Activated T-helper 1 cell treated with anti-CD3 and anti-CD28 coated beads, Interleukin-2, amount 50 U/mL, for 16 hours (primary cell): Measurements from ENCODE around the gene TMEM171.

Experiments used
- DNase-seq, 2 donors: peaks; one replicate each; pipeline ENCODE4 v3.0.0-alpha.2; 2020; ENCODE audit warnings: low read depth in 1 of 2, low spot score in 1 of 2

Gene TMEM171

GRCh38 chr5:73119451-73120157 lies 771 bp upstream of the TMEM171 start:
- no peak for DNase-seq

- DNase-seq: no peak
These were observed 716 bp downstream of the TMEM171 start for GRCh38 chr5:73121119-73121463.

DNA sequence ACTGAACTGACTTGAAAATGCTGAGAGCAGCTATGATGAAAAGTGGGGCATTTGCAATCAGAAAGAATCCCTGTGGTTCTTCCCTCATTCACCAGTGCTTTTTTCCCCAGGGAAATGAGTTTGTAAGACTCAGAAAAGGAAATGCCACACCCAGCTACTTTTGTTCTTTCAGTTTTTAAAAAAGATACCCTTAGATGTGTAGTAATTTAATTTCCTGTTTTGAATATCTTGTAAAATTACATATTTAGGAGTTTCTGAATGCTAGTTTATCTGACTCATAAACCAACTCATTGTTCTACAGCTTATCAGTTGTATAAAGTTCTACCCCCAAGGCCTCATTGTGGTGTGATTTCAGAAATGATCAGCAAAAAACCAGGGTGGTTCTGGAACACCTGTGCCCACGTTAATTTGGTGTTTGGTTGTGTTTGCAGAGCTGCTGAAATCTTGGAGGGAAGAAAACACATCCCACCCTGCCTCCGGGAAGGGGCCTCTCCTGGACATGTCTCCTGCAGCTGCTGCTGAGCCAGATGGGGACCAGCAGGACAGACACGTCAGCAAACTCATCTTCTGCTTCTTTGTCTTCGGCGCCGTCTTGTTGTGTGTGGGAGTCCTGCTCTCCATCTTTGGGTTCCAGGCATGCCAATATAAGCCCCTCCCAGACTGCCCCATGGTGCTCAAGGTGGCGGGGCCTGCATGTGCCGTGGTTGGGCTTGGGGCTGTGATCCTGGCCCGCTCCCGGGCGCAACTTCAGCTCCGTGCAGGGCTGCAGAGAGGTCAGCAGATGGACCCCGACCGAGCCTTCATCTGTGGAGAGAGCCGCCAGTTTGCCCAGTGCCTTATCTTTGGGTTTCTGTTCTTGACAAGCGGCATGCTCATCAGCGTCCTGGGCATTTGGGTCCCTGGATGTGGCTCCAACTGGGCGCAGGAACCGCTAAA lies 2.8 kb downstream of the TMEM171 start:
- no peak for DNase-seq

GRCh38 chr5:73125289-73125688 lies 4.9 kb downstream of the TMEM171 start:
- DNase-seq: no peak

DNA sequence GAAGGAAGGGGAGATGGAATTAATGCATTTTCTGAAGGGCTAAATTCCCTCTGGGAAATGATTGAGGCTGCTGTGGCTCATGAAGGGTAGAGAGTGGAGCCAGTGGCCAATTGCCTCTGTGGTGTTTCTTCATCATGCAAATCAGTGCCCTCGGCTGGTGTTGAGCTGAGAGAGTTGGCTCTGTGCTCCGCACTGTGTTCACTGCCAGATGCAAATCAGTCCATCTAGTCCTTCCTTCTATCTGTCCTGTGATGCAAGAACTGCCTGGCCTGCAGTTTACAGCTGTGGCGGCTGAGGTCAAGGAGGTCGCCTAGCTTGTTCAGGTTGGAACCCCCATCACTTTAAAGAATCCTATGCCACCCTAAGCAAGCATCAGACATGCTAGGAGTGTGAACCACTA lies 6.0 kb downstream of the TMEM171 start:
- DNase-seq: no peak

DNA sequence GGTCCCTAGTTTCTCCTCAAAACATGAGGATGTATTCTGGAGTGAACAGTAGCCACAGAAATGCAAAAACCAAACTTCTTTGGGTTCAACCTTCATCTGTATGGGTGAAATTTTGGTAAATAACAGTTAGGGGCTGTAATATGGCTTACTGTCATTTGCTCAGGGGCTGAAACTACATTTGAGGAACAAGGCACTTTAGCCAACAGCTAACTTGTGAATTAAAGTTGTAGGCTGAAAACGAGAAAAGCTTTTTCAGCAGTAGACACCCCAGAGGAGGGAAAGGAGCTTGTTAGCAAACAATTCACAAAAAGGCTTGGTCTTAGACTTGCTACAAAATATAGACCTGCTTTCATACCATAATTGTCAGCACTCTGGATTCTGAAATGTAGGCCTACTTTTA lies 6.6 kb downstream of the TMEM171 start:
- DNase-seq: no peak

GRCh38 chr5:73129143-73129542 lies 8.8 kb downstream of the TMEM171 start:
- no peak for DNase-seq

GRCh38 chr5:73130811-73131210 lies 10.4 kb downstream of the TMEM171 start:
- DNase-seq: no peak

DNA sequence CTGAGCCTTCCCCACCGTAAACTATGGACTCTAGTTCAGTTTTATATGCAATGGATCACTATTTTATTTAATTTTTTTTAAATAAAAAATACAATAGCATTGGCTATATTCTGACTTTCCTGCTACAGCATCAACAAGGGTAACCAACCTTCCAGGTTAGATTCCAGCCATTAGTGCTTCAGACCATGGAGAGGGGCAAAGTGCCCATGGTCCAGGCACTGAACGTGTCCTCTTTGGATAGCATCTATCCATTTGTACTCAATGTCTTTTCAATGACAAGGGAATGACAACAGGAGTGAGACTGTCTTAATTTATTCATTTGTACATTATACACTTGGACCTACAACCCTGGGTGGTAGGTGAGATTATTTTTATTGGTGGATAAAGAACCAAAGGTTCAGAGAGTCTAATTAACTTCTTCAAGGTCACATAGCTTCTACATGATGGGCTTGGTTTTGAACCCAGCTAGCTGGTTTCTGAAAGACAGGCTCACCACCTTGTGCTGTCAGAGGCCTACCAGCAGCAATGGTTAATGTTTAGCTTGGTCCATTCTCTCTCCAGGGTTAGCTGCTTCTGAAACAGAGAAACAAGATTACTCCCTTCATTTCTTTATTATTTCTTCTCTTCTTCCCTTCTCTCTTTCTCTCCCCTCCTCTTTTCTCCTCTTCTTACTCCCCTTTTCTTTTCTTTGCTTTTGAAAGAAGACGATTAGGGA lies 11.5 kb downstream of the TMEM171 start:
- DNase-seq: no peak

- DNase-seq: no peak
These were observed 12.4 kb downstream of the TMEM171 start for GRCh38 chr5:73132759-73133158.

- no peak for DNase-seq
These were observed 14.6 kb downstream of the TMEM171 start for GRCh38 chr5:73135021-73135420.

DNA sequence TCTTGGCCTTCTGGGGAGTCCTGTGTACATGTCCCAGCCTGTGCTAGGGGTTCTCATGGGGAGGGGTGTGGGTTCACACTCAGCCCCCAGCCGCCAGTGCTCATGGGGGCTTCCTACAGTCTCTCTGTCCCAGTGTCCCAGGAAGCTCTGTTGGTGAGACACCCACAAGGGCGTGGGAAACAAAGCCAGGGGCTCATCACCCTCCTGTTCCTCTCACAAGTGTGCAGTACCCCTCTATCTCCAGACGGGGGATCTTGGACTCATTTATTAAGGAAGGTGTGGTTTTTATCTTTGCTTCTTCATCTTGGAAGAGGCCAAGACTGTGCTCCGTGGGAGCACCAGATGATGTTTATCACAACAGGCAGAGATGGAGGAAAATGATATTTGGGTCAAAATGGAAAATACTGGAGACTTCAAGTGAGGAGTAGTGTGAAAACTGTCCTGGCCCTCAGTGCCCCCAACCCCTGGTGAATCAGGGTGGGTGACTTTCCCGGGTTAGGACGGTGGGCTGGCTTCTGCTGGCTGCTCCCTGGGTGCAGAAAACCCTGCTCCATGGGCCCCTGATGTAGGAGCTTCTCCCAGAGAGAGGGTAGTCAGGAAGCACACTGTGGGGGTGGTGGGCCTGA lies 15.2 kb downstream of the TMEM171 start:
- no peak for DNase-seq

- DNase-seq: no peak
These were observed 15.7 kb downstream of the TMEM171 start for GRCh38 chr5:73136055-73136562.

DNA sequence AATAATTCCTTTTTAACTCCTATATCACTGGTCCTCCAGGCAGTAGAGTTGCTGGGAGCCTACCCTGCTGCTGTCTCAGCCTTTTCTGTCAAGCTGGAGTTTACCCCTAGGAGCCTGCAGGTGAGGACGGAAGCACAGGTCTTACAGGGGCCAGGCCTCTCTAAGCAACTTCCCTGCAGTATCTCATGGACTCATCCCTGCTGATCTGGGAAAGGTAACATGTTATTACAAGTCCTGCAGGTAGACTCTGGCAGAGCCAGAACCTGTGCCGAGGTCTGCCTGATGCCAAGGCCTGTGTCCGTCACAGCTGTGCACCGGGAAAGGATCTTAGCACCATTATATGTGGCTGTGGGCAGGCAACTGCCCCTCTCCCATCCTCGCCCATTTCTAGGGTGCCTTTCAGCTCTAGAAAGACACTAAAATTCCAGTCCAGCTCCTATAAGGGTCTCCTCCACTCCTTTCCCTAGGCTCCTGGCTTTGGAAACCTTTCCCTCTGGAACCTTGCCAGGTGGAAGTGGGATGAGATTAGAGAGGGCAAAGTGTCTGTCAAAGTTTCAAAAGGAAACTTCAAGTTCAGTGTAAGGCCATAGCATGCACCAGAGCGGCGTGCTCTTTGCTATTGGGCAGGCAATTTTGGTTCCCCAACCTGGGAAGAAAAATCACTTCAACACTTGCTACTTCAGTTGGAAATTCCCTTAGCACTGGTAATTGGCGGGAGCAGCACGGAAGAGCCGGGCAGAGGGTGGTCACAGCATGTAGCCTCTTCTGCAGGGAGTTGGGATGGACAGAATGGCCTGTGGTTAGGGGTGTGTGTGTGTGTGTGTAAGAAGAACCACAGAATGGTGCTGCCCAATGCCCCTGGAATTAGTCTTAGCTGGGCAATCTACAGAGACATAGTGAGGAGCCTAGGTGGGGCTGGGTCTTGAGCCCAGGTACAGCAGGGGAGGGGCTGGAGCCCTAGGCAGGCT lies 17.5 kb downstream of the TMEM171 start:
- DNase-seq: no peak

DNA sequence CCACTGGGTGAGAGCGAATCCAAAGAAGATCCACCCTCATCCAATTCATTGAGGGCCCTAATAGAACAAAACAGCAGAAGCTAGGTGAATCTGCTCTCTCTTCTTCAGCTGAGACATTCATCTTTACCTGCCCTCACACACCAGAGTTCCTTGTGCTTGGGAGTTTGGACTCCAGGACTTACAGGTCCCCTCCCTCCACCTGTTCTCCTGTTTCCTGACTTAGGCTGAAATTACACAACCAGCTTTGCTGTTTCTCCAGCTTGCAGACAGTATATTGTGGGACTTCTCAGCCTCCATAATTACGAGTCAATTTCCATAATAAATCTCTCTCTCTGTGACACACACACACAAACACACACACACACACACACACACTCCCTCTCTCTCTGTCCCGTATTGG lies 19.1 kb downstream of the TMEM171 start:
- no peak for DNase-seq

DNA sequence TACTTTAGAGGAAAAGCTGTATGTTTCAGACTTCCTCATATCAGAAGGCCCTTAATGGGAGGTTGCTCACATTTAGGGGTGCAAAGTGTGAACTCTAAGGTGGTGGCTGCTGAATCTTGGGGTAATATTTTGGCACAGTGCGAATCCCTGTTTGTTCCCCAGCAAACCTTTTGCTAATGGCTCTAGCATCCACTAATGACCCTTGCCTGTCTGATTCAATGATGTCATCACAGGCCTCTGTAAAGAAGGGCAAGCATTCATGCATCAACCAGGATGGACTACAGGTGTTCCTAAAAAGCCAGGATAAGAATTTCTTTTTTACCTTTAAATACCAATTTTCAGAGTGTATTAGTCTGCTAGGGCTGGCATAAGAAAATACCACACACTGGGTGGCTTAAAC lies 20.4 kb downstream of the TMEM171 start:
- no peak for DNase-seq

GRCh38 chr5:73142035-73142434 lies 21.7 kb downstream of the TMEM171 start:
- no peak for DNase-seq

- DNase-seq: no peak
These were observed 23.3 kb downstream of the TMEM171 start for GRCh38 chr5:73143716-73144115.

GRCh38 chr5:73149540-73149939 lies 29.2 kb downstream of the TMEM171 start:
- no peak for DNase-seq

DNA sequence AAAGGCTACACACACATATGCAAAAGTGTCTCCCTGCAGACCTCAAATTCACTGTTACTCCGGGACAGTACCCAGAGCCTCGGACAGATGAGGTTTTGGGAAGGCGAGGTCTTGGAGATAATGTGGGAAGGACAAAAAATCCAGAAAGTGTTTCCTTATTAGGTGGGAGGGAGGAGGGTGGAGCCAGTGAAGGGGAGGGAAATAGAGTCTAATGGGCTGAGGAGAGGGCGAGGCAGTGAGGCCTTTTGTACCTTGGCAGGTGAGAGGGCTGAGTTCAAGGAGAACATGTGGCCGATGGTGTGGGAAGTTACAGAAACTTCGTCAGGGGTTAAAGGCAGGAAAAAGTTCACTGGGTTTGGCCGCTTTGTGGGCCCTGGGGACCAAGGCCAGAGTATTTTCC lies 30.5 kb downstream of the TMEM171 start:
- no peak for DNase-seq
